Measurements from ENCODE around the gene ADAMTSL1. TPM values are rescaled to one million over a fixed set of nuclear protein-coding genes. Genes with fewer than 3 reads are reported as not detected.

The ADAMTSL1 gene
- total RNA-seq, 4 donors from 2014 or later = 2.0 to 7.3 (median 3.7) TPM

DNA sequence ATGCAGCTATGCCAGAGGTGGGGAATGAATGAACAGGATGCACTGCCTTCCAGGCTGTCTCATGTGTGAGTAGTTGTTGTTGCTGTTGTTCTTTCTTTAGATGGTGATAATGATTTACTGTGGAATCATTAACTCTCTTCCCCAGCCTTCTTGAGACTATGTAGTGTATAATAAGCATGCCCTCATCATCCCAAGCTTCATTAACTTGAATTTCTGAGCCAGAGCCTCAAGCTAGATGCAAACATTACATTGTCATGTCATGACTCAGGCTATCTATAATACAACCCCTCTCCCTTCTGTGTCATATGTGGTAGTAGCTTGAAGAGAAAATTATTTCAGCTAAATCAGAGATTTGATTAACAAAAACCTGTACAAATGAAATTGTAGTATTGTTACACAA is 10.0 kb upstream of the ADAMTSL1 start:
- ATAC-seq (ENCODE audit: low FRiP score) (no peak), DNase-seq (ENCODE audit: low spot score) (no peak)
- TF ChIP-seq, protein P1, sequence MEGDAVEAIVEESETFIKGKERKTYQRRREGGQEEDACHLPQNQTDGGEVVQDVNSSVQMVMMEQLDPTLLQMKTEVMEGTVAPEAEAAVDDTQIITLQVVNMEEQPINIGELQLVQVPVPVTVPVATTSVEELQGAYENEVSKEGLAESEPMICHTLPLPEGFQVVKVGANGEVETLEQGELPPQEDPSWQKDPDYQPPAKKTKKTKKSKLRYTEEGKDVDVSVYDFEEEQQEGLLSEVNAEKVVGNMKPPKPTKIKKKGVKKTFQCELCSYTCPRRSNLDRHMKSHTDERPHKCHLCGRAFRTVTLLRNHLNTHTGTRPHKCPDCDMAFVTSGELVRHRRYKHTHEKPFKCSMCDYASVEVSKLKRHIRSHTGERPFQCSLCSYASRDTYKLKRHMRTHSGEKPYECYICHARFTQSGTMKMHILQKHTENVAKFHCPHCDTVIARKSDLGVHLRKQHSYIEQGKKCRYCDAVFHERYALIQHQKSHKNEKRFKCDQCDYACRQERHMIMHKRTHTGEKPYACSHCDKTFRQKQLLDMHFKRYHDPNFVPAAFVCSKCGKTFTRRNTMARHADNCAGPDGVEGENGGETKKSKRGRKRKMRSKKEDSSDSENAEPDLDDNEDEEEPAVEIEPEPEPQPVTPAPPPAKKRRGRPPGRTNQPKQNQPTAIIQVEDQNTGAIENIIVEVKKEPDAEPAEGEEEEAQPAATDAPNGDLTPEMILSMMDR (IDR thresholded peaks at IDR 0.05) = no peak

DNA sequence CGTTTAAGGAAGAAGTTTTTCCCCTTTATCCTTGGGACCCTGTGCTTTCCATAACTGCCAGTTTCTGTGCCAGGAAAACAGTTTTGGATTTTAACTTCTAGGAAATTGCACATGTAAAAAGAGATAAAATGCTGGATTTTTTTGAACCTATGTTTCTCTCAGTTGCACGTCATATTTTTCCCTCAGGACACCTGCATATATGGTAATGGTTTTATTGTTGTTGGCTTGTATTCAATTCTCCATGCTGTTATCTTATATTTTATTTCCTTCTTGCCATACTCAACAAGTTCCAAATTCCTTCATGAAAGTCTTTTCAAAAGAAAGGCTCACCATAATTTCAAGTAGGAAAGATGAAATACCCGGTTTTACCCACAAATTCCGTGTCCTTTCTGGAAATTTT is 7.9 kb upstream of the ADAMTSL1 start:
- TF ChIP-seq, protein P1 (IDR thresholded peaks at IDR 0.05) = no peak
- ATAC-seq (ENCODE audit: low FRiP score) (no peak), DNase-seq (ENCODE audit: low spot score) (no peak)

DNA sequence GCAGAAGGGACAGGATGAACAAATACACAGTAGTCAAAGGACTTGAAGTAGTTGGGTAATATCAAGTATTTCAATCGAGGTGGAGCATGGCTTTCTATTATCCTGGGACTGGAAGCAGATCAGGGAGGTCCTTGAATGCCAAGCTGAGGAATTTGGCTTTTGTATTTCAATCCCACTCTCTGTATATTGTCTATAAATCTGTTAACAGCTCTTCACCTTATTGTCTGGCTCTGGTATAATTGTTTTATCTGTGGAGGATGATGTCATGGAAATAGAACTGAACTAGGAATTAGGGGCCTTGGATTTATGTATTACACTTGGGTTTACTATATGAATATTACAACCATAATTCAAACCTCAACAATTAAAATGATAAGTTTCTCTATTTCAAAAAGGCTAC is 6.3 kb upstream of the ADAMTSL1 start:
- TF ChIP-seq, protein P1 (IDR thresholded peaks at IDR 0.05) = no peak
- DNase-seq (ENCODE audit: low spot score) = no peak
- ATAC-seq (ENCODE audit: low FRiP score) = no peak

DNA sequence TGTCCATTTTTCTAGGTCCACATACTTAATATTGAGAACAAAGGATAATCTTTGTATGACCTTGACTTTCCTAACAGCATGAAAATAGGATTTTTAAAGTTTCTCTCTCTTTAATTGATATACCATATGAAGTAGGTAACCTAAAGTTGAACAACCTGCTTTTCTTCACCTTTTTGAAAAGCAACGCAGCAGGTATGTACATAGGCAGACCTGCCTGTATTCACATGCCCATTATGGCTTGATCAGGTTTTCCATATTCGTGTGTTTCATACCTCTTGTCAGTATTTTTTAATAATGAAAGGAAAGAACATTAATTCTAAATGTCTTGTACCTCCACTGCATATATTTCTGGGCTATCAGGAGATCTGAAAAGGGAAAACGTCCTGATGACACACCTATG is 1.5 kb upstream of the ADAMTSL1 start:
- ATAC-seq (ENCODE audit: low FRiP score) = no peak
- no peak for DNase-seq (ENCODE audit: low spot score)
- TF ChIP-seq, protein P1 (IDR thresholded peaks at IDR 0.05) = no peak

DNA sequence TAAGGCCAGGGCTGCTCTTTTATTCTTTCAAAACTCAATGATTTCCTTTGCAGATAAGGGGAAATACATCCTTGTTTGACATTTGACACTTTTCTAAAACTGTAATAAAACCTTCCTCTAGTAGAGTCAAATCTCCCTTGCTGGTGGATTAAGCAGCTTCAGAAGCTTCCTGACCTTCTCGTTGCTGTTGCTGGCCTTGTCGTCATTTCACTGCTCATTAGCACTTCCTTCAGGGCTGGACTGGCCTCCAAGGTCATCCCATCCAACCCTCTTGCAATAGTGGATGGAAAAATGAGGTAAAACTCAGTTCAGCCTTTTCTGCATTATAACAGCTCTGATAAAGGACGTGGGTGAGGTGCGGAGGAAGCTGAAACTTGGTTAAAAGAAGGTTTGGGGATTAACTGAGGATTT is 1.1 kb upstream of the ADAMTSL1 start:
- ATAC-seq (ENCODE audit: low FRiP score) = no peak
- TF ChIP-seq, protein P1 (IDR thresholded peaks at IDR 0.05) = no peak
- DNase-seq (ENCODE audit: low spot score) = no peak

DNA sequence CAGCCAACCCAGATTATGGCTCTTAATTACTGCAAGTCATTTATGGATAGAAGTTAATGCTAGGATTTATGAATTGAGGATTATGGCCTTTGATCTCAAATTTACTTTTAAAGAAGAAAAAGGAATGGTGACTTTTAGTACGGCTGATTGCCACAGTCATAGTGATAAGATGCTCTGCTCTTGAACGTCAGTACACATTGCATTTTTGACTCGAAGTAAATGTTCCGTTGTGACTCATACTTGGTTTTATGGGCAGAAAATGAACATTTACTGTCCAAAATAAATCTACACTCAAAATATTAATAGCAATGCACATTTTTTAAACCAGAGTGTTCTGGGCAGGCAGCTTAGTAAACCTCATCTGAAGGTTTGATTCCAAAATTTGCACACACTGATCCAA is 830 bp downstream of the ADAMTSL1 start:
- ATAC-seq (ENCODE audit: low FRiP score) (peak; percentile 54), DNase-seq (ENCODE audit: low spot score) (no peak)
- TF ChIP-seq, protein P1 (IDR thresholded peaks at IDR 0.05) = no peak

DNA sequence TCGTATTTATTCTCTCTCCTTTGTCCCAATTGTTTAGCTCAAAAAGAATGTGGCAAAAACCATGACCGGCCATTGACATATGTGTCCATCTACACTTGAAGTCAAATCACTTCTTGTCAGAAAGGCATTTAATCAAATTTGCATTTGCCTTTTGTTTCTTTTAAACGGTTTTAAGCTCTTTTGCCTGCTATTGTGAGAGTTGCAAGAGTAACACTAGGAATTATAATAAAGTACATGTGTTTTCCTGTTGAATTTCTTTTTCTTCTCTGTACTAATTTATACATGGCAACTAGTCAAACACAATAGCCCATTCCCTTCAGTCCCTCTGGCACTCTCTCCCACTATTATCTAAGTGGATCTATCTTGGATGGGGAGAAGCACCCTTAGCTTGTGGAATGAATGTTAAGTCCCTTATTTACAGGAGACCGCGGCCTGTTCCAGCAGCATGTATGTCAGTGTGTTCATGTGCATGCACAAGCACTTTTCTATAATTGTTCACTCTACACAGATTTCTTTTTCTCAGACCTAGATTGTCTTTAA is 3.2 kb downstream of the ADAMTSL1 start:
- no peak for DNase-seq (ENCODE audit: low spot score)
- TF ChIP-seq, protein P1 (IDR thresholded peaks at IDR 0.05) = no peak
- no peak for ATAC-seq (ENCODE audit: low FRiP score)

All from omental fat pad (tissue), 4 donors.